PC-3 (cell line): ENCODE results near the gene SAMD4A.

Source experiments
- CTCF ChIP-seq: fragments of 300-600 bp; sonication (generic); conservative IDR thresholded peaks from 2 replicates; pipeline ENCODE4 v1.5.1; 2017; ENCODE audit warnings: antibody characterized with exemption, low read depth, mild to moderate bottlenecking, low read length
- EZH2 ChIP-seq: fragments of 300-600 bp; sonication (generic); IDR thresholded peaks from one replicate; pipeline ENCODE4 v1.6.1; 2017; ENCODE audit warnings: antibody characterized with exemption, mild to moderate bottlenecking, low read length; ENCODE audit not compliant: unreplicated experiment

GRCh38 chr14:54759982-54760585 lies 193.2 kb downstream of the SAMD4A start:
- TF ChIP-seq CTCF (no peak), EZH2 (no peak)
